NCI-H1436 (cell line): ENCODE results near the gene COMT.

Source experiments
- DNase-seq: peaks from one replicate; lab custom pipeline; 2025; lab: John Stamatoyannopoulos, UW

COMT gene

DNA sequence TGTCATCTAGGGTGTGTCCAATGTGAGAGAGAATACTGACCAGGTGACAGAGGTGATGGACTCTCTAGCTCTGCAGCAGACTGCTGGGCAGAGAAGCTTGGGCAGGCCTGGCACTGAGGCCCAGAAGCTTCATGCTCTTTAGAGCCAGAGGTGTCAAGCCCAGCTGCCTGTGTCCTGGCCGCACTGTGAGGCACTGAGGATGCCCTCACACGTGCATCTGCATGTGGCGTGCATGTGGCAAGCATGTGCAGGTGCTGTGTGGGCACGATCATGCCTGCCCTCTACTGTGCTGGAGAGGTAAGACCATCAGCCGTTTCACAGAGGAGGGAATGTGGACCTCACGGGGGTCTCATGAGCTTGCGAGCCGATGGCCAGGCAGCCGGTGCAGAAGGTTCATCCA lies 15.9 kb downstream of the COMT start:
- DNase-seq, result no peak

DNA sequence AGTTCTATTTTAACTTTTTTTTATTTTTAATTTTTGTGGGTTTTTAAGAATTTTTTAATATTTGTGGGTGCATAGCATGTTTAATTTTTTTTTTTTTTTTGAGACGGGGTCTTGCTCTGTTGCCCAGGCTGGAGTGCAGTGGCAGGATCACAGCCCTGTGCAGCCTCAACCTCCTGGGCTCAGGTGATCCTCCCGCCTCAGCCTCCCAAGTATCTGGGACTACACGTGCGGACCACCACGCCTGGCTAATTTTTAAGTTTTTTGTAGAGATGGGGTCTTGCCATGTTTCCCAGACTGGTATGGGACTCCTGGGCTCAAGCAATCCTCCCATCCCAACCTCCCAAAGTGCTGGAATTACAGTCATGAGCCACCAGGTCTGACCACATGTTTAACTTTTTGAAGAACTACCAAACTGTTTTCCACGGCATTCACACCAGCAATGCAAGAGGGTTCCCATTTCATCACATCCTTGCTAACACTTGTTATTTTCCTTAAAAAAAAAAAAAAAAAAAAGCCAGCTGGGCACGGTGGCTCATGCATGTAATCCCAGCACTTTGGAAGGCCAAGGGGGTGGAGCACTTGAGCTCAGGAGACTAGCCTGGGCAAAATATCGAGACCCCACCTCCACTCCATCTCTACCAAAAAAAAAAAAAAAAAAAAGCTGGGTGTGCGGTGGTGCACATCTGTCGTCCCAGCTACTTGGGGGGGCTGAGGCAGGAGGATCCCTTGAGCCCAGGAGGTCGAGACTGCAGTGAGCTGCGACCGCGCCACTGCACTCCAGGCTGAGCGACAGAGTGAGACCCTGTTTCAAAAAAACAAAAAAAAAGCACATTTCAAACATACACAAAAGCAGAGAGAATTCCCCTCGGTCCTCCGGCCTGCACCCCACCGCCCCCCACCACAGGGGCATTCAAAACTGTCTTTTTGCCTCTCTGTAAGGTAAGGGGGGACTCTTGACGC lies 16.8 kb downstream of the COMT start:
- DNase-seq, result no peak

GRCh38 chr22:19959043-19959586 lies 17.5 kb downstream of the COMT start:
- DNase-seq, result no peak

- DNase-seq, result no peak
These were observed 18.3 kb downstream of the COMT start for GRCh38 chr22:19959587-19960490.

DNA sequence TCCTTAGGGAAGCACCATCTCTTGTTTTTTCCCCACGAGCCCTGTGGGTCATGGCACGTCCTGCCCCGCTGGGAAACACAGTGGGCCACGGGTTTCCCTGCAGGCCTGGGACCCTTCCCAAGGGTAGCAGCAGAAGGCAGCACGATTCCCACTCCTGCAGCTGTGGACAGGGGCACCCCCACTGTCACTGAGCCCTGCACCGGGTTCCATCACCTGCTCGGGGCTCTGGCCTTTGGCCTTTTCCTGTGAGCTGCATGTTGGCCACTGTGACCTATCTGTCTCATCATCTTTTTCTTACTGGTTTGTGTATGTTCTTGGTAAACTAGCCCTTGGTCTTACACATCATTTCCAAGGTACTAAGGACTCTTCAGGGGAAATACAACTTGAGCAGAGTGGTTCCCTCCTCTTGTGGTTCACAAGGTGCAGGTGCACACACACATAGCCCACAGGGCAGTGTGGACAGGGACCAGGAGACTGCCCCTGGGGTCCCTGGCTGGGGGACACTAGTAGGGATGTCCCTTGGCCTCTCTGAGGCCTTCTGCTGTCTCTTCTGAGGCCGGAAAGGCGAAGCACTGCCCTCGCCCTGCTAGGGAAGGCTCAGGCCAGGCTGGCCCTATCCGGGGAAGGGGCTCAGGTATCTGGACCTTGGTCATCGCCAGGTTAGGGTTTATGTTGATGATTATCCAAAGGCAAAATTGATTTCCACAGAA lies 19.1 kb downstream of the COMT start:
- no peak for DNase-seq

GRCh38 chr22:19961201-19961580 lies 19.6 kb downstream of the COMT start:
- DNase-seq, result no peak

- DNase-seq, result no peak
These were observed 20.3 kb downstream of the COMT start for GRCh38 chr22:19961868-19962245.

GRCh38 chr22:19962246-19962908 lies 20.8 kb downstream of the COMT start:
- peak; percentile 87 for DNase-seq

GRCh38 chr22:19962909-19963806 lies 21.6 kb downstream of the COMT start:
- DNase-seq, result no peak

DNA sequence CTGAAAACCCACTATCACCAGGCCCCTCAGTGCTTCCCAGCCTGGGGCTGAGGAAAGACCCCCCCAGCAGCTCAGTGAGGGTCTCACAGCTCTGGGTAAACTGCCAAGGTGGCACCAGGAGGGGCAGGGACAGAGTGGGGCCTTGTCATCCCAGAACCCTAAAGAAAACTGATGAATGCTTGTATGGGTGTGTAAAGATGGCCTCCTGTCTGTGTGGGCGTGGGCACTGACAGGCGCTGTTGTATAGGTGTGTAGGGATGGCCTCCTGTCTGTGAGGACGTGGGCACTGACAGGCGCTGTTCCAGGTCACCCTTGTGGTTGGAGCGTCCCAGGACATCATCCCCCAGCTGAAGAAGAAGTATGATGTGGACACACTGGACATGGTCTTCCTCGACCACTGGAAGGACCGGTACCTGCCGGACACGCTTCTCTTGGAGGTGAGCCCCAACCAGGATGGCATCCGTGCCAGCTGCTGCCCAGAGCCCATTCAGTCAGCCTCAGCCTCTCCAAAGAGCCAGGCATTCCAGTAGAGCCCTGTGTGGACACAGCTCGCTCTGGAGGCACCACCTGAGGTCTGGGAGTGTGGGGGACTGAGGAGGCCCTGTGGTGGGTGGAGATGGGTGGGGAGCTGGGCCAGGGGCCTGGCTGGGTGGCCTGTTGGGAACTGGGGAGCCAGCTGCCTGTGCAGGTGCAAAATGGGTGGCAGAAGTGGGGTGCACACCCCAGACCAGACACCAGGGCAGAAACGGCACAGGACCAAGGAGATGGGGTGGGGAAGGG lies 22.5 kb downstream of the COMT start:
- DNase-seq, result no peak

DNA sequence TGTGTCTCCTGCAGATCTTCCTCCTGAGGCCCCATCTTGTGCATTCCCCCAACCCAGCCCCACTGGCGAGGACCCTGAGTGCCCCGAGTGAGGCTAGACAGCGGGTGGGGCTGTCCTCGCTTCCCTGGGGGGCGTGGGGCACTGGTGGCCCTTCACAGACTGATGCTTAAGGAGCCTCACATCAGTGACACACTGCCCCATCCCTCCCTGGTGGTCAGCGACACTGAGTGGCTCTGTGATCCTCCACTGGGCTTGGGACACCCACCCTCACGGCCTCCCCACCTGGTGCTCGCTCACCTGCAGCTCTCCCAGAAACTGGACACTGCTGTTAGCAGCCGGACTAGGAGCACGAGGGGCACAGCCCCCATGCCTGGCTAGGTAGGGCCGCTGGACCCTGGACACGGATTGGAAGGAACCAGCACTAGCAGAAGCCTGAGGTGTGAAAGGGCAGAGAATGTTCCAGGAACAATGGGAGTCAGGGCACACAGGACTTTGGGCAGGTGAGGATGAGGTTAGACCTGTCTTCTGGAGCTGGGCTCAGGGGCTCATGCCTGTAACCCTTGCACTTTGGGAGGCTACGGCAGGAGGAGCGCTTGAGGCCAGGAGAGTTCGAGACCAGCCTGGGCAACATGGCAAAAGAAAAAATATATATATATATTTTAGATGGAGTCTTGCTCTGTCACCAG lies 23.3 kb downstream of the COMT start:
- no peak for DNase-seq

DNA sequence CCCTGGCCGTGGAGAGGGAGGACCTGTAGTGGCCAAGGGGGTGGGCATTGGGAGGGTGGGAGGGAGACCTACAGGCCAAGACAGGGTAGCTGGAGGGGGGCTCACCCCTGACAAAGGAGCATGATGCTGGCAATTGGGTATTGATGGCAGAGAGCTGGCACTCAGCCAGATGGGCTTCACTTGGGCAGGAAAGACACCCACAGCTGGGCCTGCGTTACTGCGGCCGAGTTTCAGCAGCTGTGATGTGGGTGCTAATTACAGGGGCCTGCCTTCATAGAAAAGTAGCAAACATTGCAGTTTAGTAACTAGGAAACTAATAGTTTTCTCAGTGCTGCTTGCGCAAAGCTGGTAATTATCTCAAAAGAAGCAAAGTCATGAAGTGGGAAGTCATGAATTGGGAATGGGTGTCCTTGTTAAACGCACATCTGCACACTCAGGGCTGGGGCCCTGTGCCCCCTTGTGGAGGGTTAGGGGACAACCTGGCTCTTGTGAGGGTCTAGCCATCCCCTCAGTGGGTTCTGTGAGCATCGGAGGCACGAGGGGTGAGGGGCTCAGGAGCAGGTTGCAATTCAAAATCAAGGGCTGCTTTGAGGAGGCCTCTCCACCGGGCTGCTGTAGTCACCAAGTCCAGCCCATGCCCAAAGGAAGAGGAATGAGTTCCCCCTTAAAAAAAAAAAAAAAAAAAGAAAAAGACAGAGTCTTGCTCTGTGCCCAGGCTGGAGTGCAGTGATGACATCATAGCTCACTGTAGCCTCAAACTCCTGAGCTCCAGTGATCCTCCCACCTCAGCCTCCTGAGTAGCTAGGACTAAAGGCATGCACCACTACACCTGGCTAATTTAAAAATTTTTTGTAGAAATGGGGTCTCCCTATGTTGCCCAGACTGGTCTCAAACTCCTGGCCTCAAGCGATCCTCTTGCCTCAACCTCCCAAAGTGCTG lies 24.5 kb downstream of the COMT start:
- DNase-seq, result no peak

GRCh38 chr22:19966908-19967750 lies 25.6 kb downstream of the COMT start:
- no peak for DNase-seq

GRCh38 chr22:19967850-19968449 lies 26.4 kb downstream of the COMT start:
- DNase-seq, result no peak

DNA sequence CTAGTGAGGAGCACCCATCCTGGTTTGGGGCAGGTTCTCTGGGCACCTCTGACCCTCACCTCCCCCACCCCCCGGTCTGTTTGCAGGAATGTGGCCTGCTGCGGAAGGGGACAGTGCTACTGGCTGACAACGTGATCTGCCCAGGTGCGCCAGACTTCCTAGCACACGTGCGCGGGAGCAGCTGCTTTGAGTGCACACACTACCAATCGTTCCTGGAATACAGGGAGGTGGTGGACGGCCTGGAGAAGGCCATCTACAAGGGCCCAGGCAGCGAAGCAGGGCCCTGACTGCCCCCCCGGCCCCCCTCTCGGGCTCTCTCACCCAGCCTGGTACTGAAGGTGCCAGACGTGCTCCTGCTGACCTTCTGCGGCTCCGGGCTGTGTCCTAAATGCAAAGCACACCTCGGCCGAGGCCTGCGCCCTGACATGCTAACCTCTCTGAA lies 26.9 kb downstream of the COMT start:
- no peak for DNase-seq

DNA sequence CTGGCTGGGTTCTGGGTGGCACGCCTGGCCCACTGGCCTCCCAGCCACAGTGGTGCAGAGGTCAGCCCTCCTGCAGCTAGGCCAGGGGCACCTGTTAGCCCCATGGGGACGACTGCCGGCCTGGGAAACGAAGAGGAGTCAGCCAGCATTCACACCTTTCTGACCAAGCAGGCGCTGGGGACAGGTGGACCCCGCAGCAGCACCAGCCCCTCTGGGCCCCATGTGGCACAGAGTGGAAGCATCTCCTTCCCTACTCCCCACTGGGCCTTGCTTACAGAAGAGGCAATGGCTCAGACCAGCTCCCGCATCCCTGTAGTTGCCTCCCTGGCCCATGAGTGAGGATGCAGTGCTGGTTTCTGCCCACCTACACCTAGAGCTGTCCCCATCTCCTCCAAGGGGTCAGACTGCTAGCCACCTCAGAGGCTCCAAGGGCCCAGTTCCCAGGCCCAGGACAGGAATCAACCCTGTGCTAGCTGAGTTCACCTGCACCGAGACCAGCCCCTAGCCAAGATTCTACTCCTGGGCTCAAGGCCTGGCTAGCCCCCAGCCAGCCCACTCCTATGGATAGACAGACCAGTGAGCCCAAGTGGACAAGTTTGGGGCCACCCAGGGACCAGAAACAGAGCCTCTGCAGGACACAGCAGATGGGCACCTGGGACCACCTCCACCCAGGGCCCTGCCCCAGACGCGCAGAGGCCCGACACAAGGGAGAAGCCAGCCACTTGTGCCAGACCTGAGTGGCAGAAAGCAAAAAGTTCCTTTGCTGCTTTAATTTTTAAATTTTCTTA lies 27.8 kb downstream of the COMT start:
- no peak for DNase-seq
